ENCODE data around the gene DUSP22. TPM values are rescaled to one million over a fixed set of nuclear protein-coding genes. Genes with fewer than 3 reads are reported as not detected.

DUSP22 gene
- total RNA-seq, 1 experiment from 2014 or later = 19.2 TPM

GRCh38 chr6:347951-348859, 55.9 kb downstream of the DUSP22 start:
- Histone ChIP-seq H3K27ac (ENCODE audit: low read depth, low read length) (no peak overlapping the region), H3K79me2 (ENCODE audit: insufficient read depth, low read length) (no peaks in the 10 kb centered on the region), H3K27me3 (ENCODE audit: insufficient read depth, low read length) (no peaks in the 10 kb centered on the region), H3K36me3 (ENCODE audit: control insufficient read depth in 1 of 2, insufficient read depth in 2 of 2, low read length in 2 of 2) (no peaks in the 10 kb centered on the region), H2AFZ (ENCODE audit: low read depth, low read length, poor library complexity, severe bottlenecking) (no peak overlapping the region), H3K9ac (ENCODE audit: low read length) (no peak overlapping the region), H3K4me2 (ENCODE audit: low read length) (no peak overlapping the region), H4K20me1 (ENCODE audit: insufficient read depth) (no peaks in the 10 kb centered on the region), H3K4me1 (ENCODE audit: control insufficient read depth in 1 of 2, insufficient read depth in 2 of 2, low read length in 2 of 2) (no peaks in the 10 kb centered on the region), H3K4me3 (replicated peaks in 1 of 2; ENCODE audit: low read depth in 1 of 2, low read length in 2 of 2) (no peak overlapping the region), H3K9me2 (ENCODE audit: insufficient read depth) (no peaks in the 10 kb centered on the region), H3K9me3 (ENCODE audit: control insufficient read depth in 1 of 2, insufficient read depth in 1 of 2, low read depth in 1 of 2, low read length in 2 of 2) (peaks cover 0 to 10% of the 10 kb centered on the region in 2 experiments; a peak in 2 of 4 replicates)
- intact Hi-C loops (cut with micrococcal nuclease) = no loop called here
- DNase-seq (ENCODE audit: low read depth, low spot score) (no peak), ATAC-seq (no peak)
- TF ChIP-seq MAX (IDR thresholded peaks at IDR 0.05) (no peak), ZBTB33 (IDR thresholded peaks at IDR 0.05; ENCODE audit: extremely low read depth, insufficient replicate concordance, low read length) (no peak), POLR2AphosphoS5 (IDR thresholded peaks at IDR 0.05; ENCODE audit: low read depth, low read length) (no peak), ZFX (IDR thresholded peaks at IDR 0.05) (no peak), EGR1 (IDR thresholded peaks at IDR 0.05; ENCODE audit: low read depth) (no peak), YY1 (IDR thresholded peaks at IDR 0.05; ENCODE audit: extremely low read depth, insufficient replicate concordance, low read depth, low read length) (no peak), RAD21 (IDR thresholded peaks at IDR 0.05; ENCODE audit: low read depth) (no peak)
- RAD21 ChIA-PET (ENCODE audit: low non-redundant PET in 1 of 2, low total read pairs in 2 of 2, uncharacterized antibody in 2 of 2, unreplicated experiment in 2 of 2) = no interaction called here
- POLR2A ChIA-PET = no interaction called here
- CTCF ChIA-PET = no interaction called here
- no TSS peak for BruUV-seq (replicated peaks)
